Esophagus squamous epithelium (tissue), 4 donors: Measurements from ENCODE around the gene MYO18A.

ENCODE experiments used
- POLR2A ChIP-seq, 4 donors: fragments of 450-650 bp; IDR thresholded peaks; one replicate each; pipeline ENCODE4 v1.6.1; 2017; ENCODE audit warnings: antibody characterized with exemption in 4 of 4, mild to moderate bottlenecking in 4 of 4, moderate library complexity in 3 of 4
- TF ChIP-seq, protein P1 (sequence below), 6 experiments: fragments of 450-650 bp in 4 of 6; fragments of 200-600 bp in 2 of 6; sonication (generic) in 2 of 6; IDR thresholded peaks; one replicate each; pipeline ENCODE4 v1.5.1; 2016 to 2019; ENCODE audit warnings: antibody characterized with exemption in 6 of 6, mild to moderate bottlenecking in 4 of 6, moderate library complexity in 4 of 6

DNA sequence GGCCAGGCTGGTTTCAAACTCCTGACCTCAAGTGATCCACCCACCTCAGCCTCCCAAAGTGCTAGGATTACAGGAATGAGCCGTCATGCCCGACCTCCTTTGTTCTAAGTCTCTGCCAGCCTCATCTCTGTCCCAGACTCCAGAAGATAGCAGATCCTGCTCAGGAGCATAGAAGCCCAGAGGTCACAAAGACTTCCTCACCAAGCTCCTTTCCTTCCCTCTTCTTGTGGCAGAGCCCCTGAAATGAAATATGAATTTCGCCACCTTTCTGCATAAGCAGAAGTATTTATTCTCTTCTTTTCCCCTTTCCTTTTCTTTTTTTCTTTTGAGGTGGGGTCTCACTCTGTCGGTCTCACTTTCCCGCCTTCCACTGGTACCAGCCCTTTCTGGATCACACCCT is 148.7 kb downstream of the MYO18A start:
- TF ChIP-seq, protein P1, sequence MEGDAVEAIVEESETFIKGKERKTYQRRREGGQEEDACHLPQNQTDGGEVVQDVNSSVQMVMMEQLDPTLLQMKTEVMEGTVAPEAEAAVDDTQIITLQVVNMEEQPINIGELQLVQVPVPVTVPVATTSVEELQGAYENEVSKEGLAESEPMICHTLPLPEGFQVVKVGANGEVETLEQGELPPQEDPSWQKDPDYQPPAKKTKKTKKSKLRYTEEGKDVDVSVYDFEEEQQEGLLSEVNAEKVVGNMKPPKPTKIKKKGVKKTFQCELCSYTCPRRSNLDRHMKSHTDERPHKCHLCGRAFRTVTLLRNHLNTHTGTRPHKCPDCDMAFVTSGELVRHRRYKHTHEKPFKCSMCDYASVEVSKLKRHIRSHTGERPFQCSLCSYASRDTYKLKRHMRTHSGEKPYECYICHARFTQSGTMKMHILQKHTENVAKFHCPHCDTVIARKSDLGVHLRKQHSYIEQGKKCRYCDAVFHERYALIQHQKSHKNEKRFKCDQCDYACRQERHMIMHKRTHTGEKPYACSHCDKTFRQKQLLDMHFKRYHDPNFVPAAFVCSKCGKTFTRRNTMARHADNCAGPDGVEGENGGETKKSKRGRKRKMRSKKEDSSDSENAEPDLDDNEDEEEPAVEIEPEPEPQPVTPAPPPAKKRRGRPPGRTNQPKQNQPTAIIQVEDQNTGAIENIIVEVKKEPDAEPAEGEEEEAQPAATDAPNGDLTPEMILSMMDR (IDR thresholded peaks at IDR 0.05) = no peak
- TF ChIP-seq POLR2A (IDR thresholded peaks at IDR 0.05) = no peak
